ENCODE results near the gene CCDC33.

Gene CCDC33

GRCh38 chr15:74338676-74339075, 102.5 kb downstream of the CCDC33 start:
- Histone ChIP-seq H4K91ac (ENCODE audit: low read depth, low read length, poor library complexity) (no peak overlapping the region), H3K9me3 (replicated peaks in 1 of 2; ENCODE audit: control insufficient read depth in 2 of 2, insufficient read depth in 1 of 2, low read depth in 1 of 2, low read length in 2 of 2) (peaks cover under 1 to 5% of the 10 kb centered on the region in 2 donors), H2AFZ (ENCODE audit: low read length) (no peak overlapping the region), H3K4ac (ENCODE audit: low read length) (no peak overlapping the region), H2BK12ac (ENCODE audit: low read length) (no peak overlapping the region), H2BK120ac (ENCODE audit: low read depth, low read length) (no peak overlapping the region), H3K79me1 (ENCODE audit: low read depth, low read length) (no peaks in the 10 kb centered on the region), H3K23ac (ENCODE audit: low read depth, low read length, poor library complexity) (no peak overlapping the region), H3K14ac (ENCODE audit: low read length) (no peak overlapping the region), H2AK5ac (ENCODE audit: low read depth, low read length) (peak overlapping the region; percentile 25), H2BK5ac (ENCODE audit: low read length) (no peak overlapping the region), H3K27me3 (ENCODE audit: control insufficient read depth in 3 of 3, insufficient read depth in 3 of 3, low read depth in 1 of 3, low read length in 3 of 3) (peaks cover 0 to 9% (median 0%) of the 10 kb centered on the region in 3 experiments), H4K8ac (ENCODE audit: low read depth, low read length) (no peak overlapping the region), H3K9ac (ENCODE audit: low read depth, low read length, poor library complexity) (no peak overlapping the region), H3K4me1 (ENCODE audit: control insufficient read depth in 2 of 2, insufficient read depth in 1 of 2, low read depth in 1 of 2, low read length in 2 of 2) (no peaks in the 10 kb centered on the region), H3K4me2 (ENCODE audit: insufficient read depth, low read length, poor library complexity, severe bottlenecking) (no peak overlapping the region), H3K4me3 (ENCODE audit: low read length in 2 of 2) (no peak overlapping the region), H3K27ac (replicated peaks; ENCODE audit: low read length) (no peak overlapping the region), H3K36me3 (replicated peaks in 1 of 2; ENCODE audit: control insufficient read depth in 2 of 2, insufficient read depth in 2 of 2, low read length in 2 of 2) (no peaks in the 10 kb centered on the region), H2BK15ac (ENCODE audit: low read length) (no peak overlapping the region), H3K18ac (ENCODE audit: low read length) (no peak overlapping the region)
- no peak for DNase-seq (ENCODE audit: low spot score)
- no CpG with 5 or more reads among the region's 5 CpGs for WGBS, 2 donors (ENCODE audit: extremely low coverage in 2 of 2, insufficient read length in 2 of 2, insufficient replicate concordance in 1 of 2)

GRCh38 chr15:74339371-74339770, 103.2 kb downstream of the CCDC33 start:
- Histone ChIP-seq H3K4me3 (ENCODE audit: low read length in 2 of 2) (no peak overlapping the region), H3K4me1 (ENCODE audit: control insufficient read depth in 2 of 2, insufficient read depth in 1 of 2, low read depth in 1 of 2, low read length in 2 of 2) (no peaks in the 10 kb centered on the region), H3K27me3 (ENCODE audit: control insufficient read depth in 3 of 3, insufficient read depth in 3 of 3, low read depth in 1 of 3, low read length in 3 of 3) (peaks cover 0 to 6% (median 0%) of the 10 kb centered on the region in 3 experiments), H3K18ac (ENCODE audit: low read length) (peak overlapping the region; percentile 45), H4K8ac (ENCODE audit: low read depth, low read length) (no peak overlapping the region), H3K4ac (ENCODE audit: low read length) (no peak overlapping the region), H2BK12ac (ENCODE audit: low read length) (no peak overlapping the region), H2AFZ (ENCODE audit: low read length) (no peak overlapping the region), H4K91ac (ENCODE audit: low read depth, low read length, poor library complexity) (no peak overlapping the region), H3K9me3 (replicated peaks in 1 of 2; ENCODE audit: control insufficient read depth in 2 of 2, insufficient read depth in 1 of 2, low read depth in 1 of 2, low read length in 2 of 2) (peaks cover 2 to 4% of the 10 kb centered on the region in 2 donors), H3K14ac (ENCODE audit: low read length) (peak overlapping the region; percentile 74), H2BK5ac (ENCODE audit: low read length) (no peak overlapping the region), H2BK120ac (ENCODE audit: low read depth, low read length) (no peak overlapping the region), H3K79me1 (ENCODE audit: low read depth, low read length) (no peaks in the 10 kb centered on the region), H3K36me3 (replicated peaks in 1 of 2; ENCODE audit: control insufficient read depth in 2 of 2, insufficient read depth in 2 of 2, low read length in 2 of 2) (no peaks in the 10 kb centered on the region), H2AK5ac (ENCODE audit: low read depth, low read length) (no peak overlapping the region), H2BK15ac (ENCODE audit: low read length) (no peak overlapping the region), H3K4me2 (ENCODE audit: insufficient read depth, low read length, poor library complexity, severe bottlenecking) (no peak overlapping the region), H3K23ac (ENCODE audit: low read depth, low read length, poor library complexity) (peak overlapping the region; percentile 61), H3K9ac (ENCODE audit: low read depth, low read length, poor library complexity) (no peak overlapping the region), H3K27ac (replicated peaks; ENCODE audit: low read length) (no peak overlapping the region)
- WGBS, 2 donors (ENCODE audit: extremely low coverage in 2 of 2, insufficient read length in 2 of 2, insufficient replicate concordance in 1 of 2) = no CpG with 5 or more reads among the region's 9 CpGs
- no peak for DNase-seq (ENCODE audit: low spot score)

- Histone ChIP-seq H3K9me3 (replicated peaks in 1 of 2; ENCODE audit: control insufficient read depth in 2 of 2, insufficient read depth in 1 of 2, low read depth in 1 of 2, low read length in 2 of 2) (peaks cover 0 to 4% of the 10 kb centered on the region in 2 donors), H2BK12ac (ENCODE audit: low read length) (no peak overlapping the region), H3K4ac (ENCODE audit: low read length) (no peak overlapping the region), H2BK5ac (ENCODE audit: low read length) (no peak overlapping the region), H3K36me3 (replicated peaks in 1 of 2; ENCODE audit: control insufficient read depth in 2 of 2, insufficient read depth in 2 of 2, low read length in 2 of 2) (no peaks in the 10 kb centered on the region), H3K23ac (ENCODE audit: low read depth, low read length, poor library complexity) (no peak overlapping the region), H3K27me3 (ENCODE audit: control insufficient read depth in 3 of 3, insufficient read depth in 3 of 3, low read depth in 1 of 3, low read length in 3 of 3) (peaks cover 0 to 6% (median 0%) of the 10 kb centered on the region in 3 experiments), H2BK15ac (ENCODE audit: low read length) (no peak overlapping the region), H3K9ac (ENCODE audit: low read depth, low read length, poor library complexity) (no peak overlapping the region), H3K4me2 (ENCODE audit: insufficient read depth, low read length, poor library complexity, severe bottlenecking) (no peak overlapping the region), H2AFZ (ENCODE audit: low read length) (no peak overlapping the region), H4K8ac (ENCODE audit: low read depth, low read length) (no peak overlapping the region), H3K79me1 (ENCODE audit: low read depth, low read length) (no peaks in the 10 kb centered on the region), H4K91ac (ENCODE audit: low read depth, low read length, poor library complexity) (no peak overlapping the region), H3K18ac (ENCODE audit: low read length) (no peak overlapping the region), H2AK5ac (ENCODE audit: low read depth, low read length) (no peak overlapping the region), H3K4me3 (ENCODE audit: low read length in 2 of 2) (no peak overlapping the region), H3K4me1 (ENCODE audit: control insufficient read depth in 2 of 2, insufficient read depth in 1 of 2, low read depth in 1 of 2, low read length in 2 of 2) (peaks cover under 1 to 2% of the 10 kb centered on the region in 2 donors), H2BK120ac (ENCODE audit: low read depth, low read length) (no peak overlapping the region), H3K14ac (ENCODE audit: low read length) (no peak overlapping the region), H3K27ac (replicated peaks; ENCODE audit: low read length) (no peak overlapping the region)
- DNase-seq (ENCODE audit: low spot score) = no peak
- WGBS, 2 donors (ENCODE audit: extremely low coverage in 2 of 2, insufficient read length in 2 of 2, insufficient replicate concordance in 1 of 2) = no CpG with 5 or more reads among the region's 4 CpGs
Observed at GRCh38 chr15:74340150-74340549, 104.0 kb downstream of the CCDC33 start.

GRCh38 chr15:74343127-74343796, 107.1 kb downstream of the CCDC33 start:
- Histone ChIP-seq H3K36me3 (replicated peaks in 1 of 2; ENCODE audit: control insufficient read depth in 2 of 2, insufficient read depth in 2 of 2, low read length in 2 of 2) (no peaks in the 10 kb centered on the region), H2BK5ac (ENCODE audit: low read length) (no peak overlapping the region), H2AFZ (ENCODE audit: low read length) (no peak overlapping the region), H3K9ac (ENCODE audit: low read depth, low read length, poor library complexity) (no peak overlapping the region), H3K4me2 (ENCODE audit: insufficient read depth, low read length, poor library complexity, severe bottlenecking) (no peak overlapping the region), H3K14ac (ENCODE audit: low read length) (no peak overlapping the region), H3K18ac (ENCODE audit: low read length) (no peak overlapping the region), H3K4me1 (ENCODE audit: control insufficient read depth in 2 of 2, insufficient read depth in 1 of 2, low read depth in 1 of 2, low read length in 2 of 2) (peaks cover 2 to 6% of the 10 kb centered on the region in 2 donors), H2BK120ac (ENCODE audit: low read depth, low read length) (no peak overlapping the region), H3K27ac (replicated peaks; ENCODE audit: low read length) (no peak overlapping the region), H3K4ac (ENCODE audit: low read length) (no peak overlapping the region), H3K79me1 (ENCODE audit: low read depth, low read length) (no peaks in the 10 kb centered on the region), H4K8ac (ENCODE audit: low read depth, low read length) (no peak overlapping the region), H3K9me3 (replicated peaks in 1 of 2; ENCODE audit: control insufficient read depth in 2 of 2, insufficient read depth in 1 of 2, low read depth in 1 of 2, low read length in 2 of 2) (peaks cover 0 to 4% of the 10 kb centered on the region in 2 donors), H2AK5ac (ENCODE audit: low read depth, low read length) (no peak overlapping the region), H2BK12ac (ENCODE audit: low read length) (no peak overlapping the region), H4K91ac (ENCODE audit: low read depth, low read length, poor library complexity) (no peak overlapping the region), H3K23ac (ENCODE audit: low read depth, low read length, poor library complexity) (no peak overlapping the region), H3K27me3 (ENCODE audit: control insufficient read depth in 3 of 3, insufficient read depth in 3 of 3, low read depth in 1 of 3, low read length in 3 of 3) (peaks cover 0 to 3% (median 0%) of the 10 kb centered on the region in 3 experiments), H2BK15ac (ENCODE audit: low read length) (no peak overlapping the region), H3K4me3 (ENCODE audit: low read length in 2 of 2) (no peak overlapping the region)
- DNase-seq (ENCODE audit: low spot score) = no peak
- no CpG with 5 or more reads among the region's 14 CpGs for WGBS, 2 donors (ENCODE audit: extremely low coverage in 2 of 2, insufficient read length in 2 of 2, insufficient replicate concordance in 1 of 2)
